GM12865 (cell line): ENCODE measurements around the gene HOXC10.

Experiments
- DNase-seq: peaks from one replicate; pipeline ENCODE4 v3.0.0; 2010; ENCODE audit warnings: low read depth
- H3K4me3 ChIP-seq: 2 replicates; pipeline ENCODE4 v1.5.1; 2011; ENCODE audit warnings: mild to moderate bottlenecking, low read depth, low read length, control low read depth
- CTCF ChIP-seq: IDR thresholded peaks from 2 replicates; pipeline ENCODE4 v1.5.1; 2011; ENCODE audit warnings: low read length, control low read depth, low read depth, inconsistent platforms; ENCODE audit not compliant: insufficient read depth; ENCODE audit errors: missing control alignments

HOXC10 gene

GRCh38 chr12:53944907-53945847 lies 39.8 kb upstream of the HOXC10 start:
- H3K4me3 ChIP-seq: no peak overlapping the region
- no peak for TF ChIP-seq CTCF
- no peak for DNase-seq

GRCh38 chr12:53947743-53948142 lies 37.2 kb upstream of the HOXC10 start:
- TF ChIP-seq CTCF: no peak
- no peak overlapping the region for H3K4me3 ChIP-seq
- no peak for DNase-seq

GRCh38 chr12:53948650-53949593 lies 36.0 kb upstream of the HOXC10 start:
- DNase-seq: no peak
- H3K4me3 ChIP-seq: no peak overlapping the region
- no peak for TF ChIP-seq CTCF

GRCh38 chr12:53949631-53950436 lies 35.1 kb upstream of the HOXC10 start:
- no peak overlapping the region for H3K4me3 ChIP-seq
- TF ChIP-seq CTCF: no peak
- DNase-seq: no peak

- no peak for DNase-seq
- TF ChIP-seq CTCF: no peak
- H3K4me3 ChIP-seq: no peak overlapping the region
Observed at GRCh38 chr12:53950437-53950773, 34.5 kb upstream of the HOXC10 start.

- no peak overlapping the region for H3K4me3 ChIP-seq
Observed at GRCh38 chr12:53950789-53951576, 34.0 kb upstream of the HOXC10 start.

More at GRCh38 chr12:53950789-53951576, 34.0 kb upstream of the HOXC10 start:
- no peak for TF ChIP-seq CTCF
- DNase-seq: no peak
